ENCODE data around the gene FHL2.

The FHL2 gene

GRCh38 chr2:105376789-105377240 lies 22.0 kb downstream of the FHL2 start:
- no peak for DNase-seq

GRCh38 chr2:105376010-105376409 lies 22.8 kb downstream of the FHL2 start:
- no peak for DNase-seq

GRCh38 chr2:105375001-105375561 lies 23.8 kb downstream of the FHL2 start:
- no peak for DNase-seq

- DNase-seq, result peak; percentile 60
Observed at GRCh38 chr2:105373895-105374401, 24.9 kb downstream of the FHL2 start.

- DNase-seq, result no peak
Observed at GRCh38 chr2:105373344-105373781, 25.5 kb downstream of the FHL2 start.

- DNase-seq, result no peak
Observed at GRCh38 chr2:105371810-105372209, 27.0 kb downstream of the FHL2 start.

GRCh38 chr2:105371156-105371555 lies 27.7 kb downstream of the FHL2 start:
- DNase-seq, result no peak

GRCh38 chr2:105369777-105370690 lies 28.8 kb downstream of the FHL2 start:
- DNase-seq, result peak; percentile 90

- DNase-seq, result no peak
Observed at GRCh38 chr2:105368759-105369408, 30.0 kb downstream of the FHL2 start.

- no peak for DNase-seq
Observed at GRCh38 chr2:105365206-105365605, 33.6 kb downstream of the FHL2 start.

- DNase-seq, result no peak
Observed at GRCh38 chr2:105364436-105365139, 34.3 kb downstream of the FHL2 start.

- no peak for DNase-seq
Observed at GRCh38 chr2:105362862-105363591, 35.8 kb downstream of the FHL2 start.

- DNase-seq, result peak; percentile 23
Observed at GRCh38 chr2:105361102-105361889, 37.6 kb downstream of the FHL2 start.

- DNase-seq, result no peak
Observed at GRCh38 chr2:105358593-105358992, 40.3 kb downstream of the FHL2 start.

- no peak for DNase-seq
Observed at GRCh38 chr2:105357122-105357521, 41.7 kb downstream of the FHL2 start.

GRCh38 chr2:105344704-105345345 lies 54.0 kb downstream of the FHL2 start:
- DNase-seq, result no peak

- DNase-seq, result no peak
Observed at GRCh38 chr2:105339414-105339813, 59.4 kb downstream of the FHL2 start.

- DNase-seq, result no peak
Observed at GRCh38 chr2:105338020-105338385, 60.8 kb downstream of the FHL2 start.

GRCh38 chr2:105337122-105338019 lies 61.5 kb downstream of the FHL2 start, which contains the start of gene C2orf49:
C2orf49 (plus strand) TSS chr2:105337540; CDS start chr2:105337588, 48 bp downstream.
- DNase-seq, result peak; percentile 90

- no peak for DNase-seq
Observed at GRCh38 chr2:105336786-105337121, 62.1 kb downstream of the FHL2 start.
